ENCODE data around the gene MTMR10.

Gene MTMR10

DNA sequence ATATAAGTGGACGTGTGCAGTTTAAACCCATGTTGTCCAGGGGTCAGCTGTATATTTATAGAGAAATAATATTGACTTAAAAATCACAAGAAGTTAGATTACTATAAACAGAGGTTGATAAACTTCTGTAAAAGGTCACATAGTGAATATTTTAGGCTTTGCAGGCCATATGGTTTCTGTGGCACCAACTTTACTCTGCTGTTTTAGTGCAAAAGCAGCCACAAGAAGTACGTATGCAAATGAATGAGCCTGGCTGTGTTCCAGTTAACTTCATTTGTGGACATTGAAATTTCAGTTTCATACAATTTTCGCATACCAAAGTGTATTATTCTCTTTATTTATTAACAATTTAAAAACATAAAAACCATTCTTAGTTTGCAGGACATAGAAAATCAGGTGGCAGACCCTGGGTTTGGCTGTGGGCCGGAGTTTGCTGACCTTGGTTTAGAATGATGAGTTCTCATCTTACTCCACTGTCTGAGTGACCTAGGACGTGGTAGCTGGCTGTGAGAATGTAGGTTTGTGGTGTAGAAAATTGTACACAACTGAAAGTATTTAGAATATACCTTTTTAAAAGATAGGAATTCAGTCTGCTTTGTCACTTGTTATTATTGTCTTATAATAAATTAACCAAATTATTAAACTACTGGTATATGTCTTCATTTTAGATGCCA is 71.4 kb downstream of the MTMR10 start:
- no peak for DNase-seq

- no peak for DNase-seq
These were observed 73.1 kb downstream of the MTMR10 start for GRCh38 chr15:30918366-30918765.

DNA sequence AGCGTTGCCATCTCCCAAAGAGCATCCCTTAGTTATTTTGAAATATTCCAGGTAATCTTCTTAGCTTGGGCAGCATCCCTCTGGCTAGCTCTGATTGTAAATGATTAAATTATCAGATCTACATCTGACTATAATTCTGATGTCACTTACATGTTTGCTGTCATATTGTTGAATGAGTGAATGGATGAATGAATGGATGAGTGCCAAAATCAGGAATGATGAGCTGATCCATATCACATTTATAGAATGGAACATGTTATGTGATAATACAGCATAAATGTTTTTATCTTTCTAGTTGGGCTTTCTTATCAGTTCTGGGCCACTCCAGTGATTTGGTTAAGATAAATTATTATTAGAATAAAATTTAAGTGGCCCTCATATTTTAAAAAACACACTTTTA is 73.8 kb downstream of the MTMR10 start:
- DNase-seq = no peak

- no peak for DNase-seq
These were observed 74.4 kb downstream of the MTMR10 start for GRCh38 chr15:30917013-30917412.

DNA sequence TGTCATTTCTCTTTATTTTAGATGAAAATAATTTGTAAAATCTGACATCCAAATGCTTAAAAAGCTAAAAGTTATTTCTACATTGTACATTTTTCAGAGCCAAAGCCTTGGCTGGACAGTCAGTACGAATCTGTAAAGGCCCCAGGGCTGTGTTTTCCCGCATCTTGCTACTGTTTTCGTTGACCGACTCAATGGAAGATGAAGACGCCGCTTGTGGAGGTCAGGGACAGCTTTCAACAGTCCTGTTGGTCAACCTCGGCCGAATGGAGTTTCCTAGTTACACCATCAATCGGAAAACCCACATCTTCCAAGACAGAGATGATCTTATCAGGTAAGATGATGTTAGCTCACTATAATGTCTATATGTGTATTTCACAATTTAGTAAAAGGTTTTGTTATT is 77.7 kb downstream of the MTMR10 start:
- DNase-seq = no peak

DNA sequence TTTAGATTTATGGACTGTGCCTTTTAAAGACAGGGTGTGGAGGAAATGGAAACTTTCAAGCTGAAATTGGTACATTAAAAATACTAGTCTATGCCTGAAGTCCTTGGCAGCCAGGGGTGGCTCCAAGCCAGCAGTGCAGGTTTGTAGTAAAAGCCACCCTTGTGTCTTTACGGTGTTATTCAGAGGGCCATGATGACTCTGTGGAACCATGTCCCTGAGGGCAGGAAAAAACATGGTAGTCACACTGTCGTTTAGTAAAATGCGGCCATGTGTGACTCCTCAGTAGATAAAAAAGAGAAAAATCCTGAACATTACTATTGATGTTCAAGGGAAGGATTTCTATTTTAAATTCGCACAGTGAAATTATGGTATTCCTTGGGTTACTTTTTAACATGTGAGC is 85.1 kb downstream of the MTMR10 start:
- no peak for DNase-seq

DNA sequence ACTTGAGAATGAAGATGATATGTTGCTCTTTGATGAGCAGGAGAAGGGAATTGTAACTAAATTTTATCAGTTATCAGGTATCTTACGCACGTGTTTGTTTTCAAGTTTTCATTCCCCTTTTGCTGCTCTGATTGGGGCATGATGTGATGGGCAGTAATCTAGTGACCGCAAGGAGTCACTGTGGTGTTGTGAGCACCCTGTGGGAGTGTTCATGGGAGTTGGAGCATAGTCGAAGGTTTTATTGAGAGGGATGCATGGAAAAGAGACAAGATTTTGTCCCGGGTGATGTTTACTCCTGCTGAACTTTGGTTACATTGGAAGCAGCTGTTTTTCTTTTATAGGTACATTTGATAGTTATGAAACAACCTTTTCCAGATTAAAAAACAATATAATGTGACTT is 85.6 kb downstream of the MTMR10 start:
- no peak for DNase-seq

- DNase-seq = no peak
These were observed 86.6 kb downstream of the MTMR10 start for GRCh38 chr15:30904812-30905211.

DNA sequence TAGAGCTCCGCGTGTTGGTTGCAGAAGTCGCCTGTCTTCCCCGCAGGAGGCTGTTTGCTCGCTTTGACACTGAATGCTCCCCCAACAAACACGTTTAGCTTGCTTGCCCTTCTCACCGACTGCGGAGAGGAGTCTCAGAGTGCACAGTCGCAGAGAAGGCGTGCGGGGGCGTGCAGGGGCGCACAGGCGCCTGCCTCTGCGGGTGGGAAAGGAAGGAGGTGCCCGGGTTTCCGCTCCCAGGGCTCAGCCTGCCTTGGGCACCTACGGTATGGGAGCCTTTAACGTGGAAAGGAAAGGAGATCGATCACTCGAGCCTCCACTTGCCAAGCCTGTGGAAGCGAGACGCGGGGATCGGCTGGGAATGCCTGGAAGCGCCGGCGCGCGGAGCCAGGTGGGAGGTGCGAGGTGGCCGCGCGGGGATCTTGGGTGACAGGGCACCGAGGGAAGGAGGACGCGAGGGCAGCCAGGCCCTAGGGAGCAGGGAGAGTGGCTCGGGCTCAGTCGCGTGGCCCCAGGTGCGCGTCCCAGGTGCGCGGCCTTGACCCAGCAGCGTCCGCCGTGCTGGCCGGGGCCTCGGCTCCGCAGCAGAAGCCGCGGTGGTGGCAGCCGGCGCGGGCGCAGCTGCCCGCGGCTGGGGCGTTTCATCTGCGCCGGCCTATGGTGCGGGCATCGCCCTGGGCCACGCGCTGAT is 87.8 kb downstream of the MTMR10 start, which contains the start of gene FAN1:
FAN1 (plus strand) TSS at position 419 of the 691 bp plus-strand sequence. CDS start 749 bp downstream, outside the sequence.
- peak; percentile 86 for DNase-seq

GRCh38 chr15:30901889-30902288 is 89.5 kb downstream of the MTMR10 start:
- DNase-seq = no peak

- DNase-seq = no peak
These were observed 95.2 kb downstream of the MTMR10 start for GRCh38 chr15:30896211-30896606.

GRCh38 chr15:30895461-30896210 is 95.8 kb downstream of the MTMR10 start:
- DNase-seq = no peak

DNA sequence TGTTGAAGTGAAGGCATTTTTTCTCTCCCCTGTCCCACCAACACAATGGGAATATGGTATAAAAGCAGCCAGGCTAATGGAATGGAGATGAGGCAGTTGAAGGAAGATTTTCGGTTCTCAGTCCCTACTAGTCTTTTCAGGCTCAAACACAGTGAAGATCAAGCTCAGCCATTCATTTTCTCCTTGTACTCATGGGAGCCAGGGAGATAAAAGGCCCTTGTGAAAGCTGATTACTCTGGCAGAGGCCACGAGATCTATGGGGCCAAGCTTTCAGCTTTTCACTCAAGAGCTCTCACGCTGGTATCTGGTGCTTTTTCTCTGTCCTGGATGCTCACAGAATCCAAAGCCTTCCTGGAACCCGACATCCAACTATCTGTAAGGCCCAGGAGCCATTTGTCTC is 102.2 kb downstream of the MTMR10 start:
- no peak for DNase-seq
